HG03045 (cell line): ENCODE measurements around the gene SLC30A7.
"Not testable (repeated sequence)": the region's sequence is repeated elsewhere in the genome, so short reads cannot be mapped to it uniquely, and the experiment has no call there.

Experiments
- ATAC-seq: cut with Tn5 transposase; IDR thresholded peaks from one replicate; pipeline ENCODE4 v1.9.1; 2021; ENCODE audit warnings: mild to moderate bottlenecking, moderate library complexity; ENCODE audit not compliant: unreplicated experiment

Gene SLC30A7

GRCh38 chr1:100889869-100890482 is 5.9 kb upstream of the SLC30A7 start:
- not testable (repeated sequence) for ATAC-seq

- ATAC-seq, result no peak
Observed at GRCh38 chr1:100891380-100891779, 4.5 kb upstream of the SLC30A7 start.

GRCh38 chr1:100892554-100892953 is 3.3 kb upstream of the SLC30A7 start:
- ATAC-seq, result no peak

- no peak for ATAC-seq
Observed at GRCh38 chr1:100893718-100894117, 2.2 kb upstream of the SLC30A7 start.

GRCh38 chr1:100894603-100895539 is 1.0 kb upstream of the SLC30A7 start, which contains the start of gene EXTL2:
EXTL2 (minus strand) TSS chr1:100894842; CDS start chr1:100888757, 6,085 bp downstream.
- peak; percentile 49 for ATAC-seq

- peak; percentile 40 for ATAC-seq
Observed at GRCh38 chr1:100896481-100896982, 642 bp downstream of the SLC30A7 start.

GRCh38 chr1:100902365-100902764 is 6.5 kb downstream of the SLC30A7 start:
- ATAC-seq, result no peak

GRCh38 chr1:100903777-100904176 is 7.9 kb downstream of the SLC30A7 start:
- no peak for ATAC-seq

GRCh38 chr1:100904528-100904927 is 8.6 kb downstream of the SLC30A7 start:
- ATAC-seq, result no peak

- no peak for ATAC-seq
Observed at GRCh38 chr1:100905181-100905580, 9.3 kb downstream of the SLC30A7 start.

GRCh38 chr1:100907887-100908286 is 12.0 kb downstream of the SLC30A7 start:
- ATAC-seq, result no peak

GRCh38 chr1:100909018-100909417 is 13.1 kb downstream of the SLC30A7 start:
- no peak for ATAC-seq

GRCh38 chr1:100912019-100912418 is 16.1 kb downstream of the SLC30A7 start:
- ATAC-seq, result no peak

GRCh38 chr1:100921110-100921706 is 25.3 kb downstream of the SLC30A7 start:
- no peak for ATAC-seq

GRCh38 chr1:100924212-100924611 is 28.3 kb downstream of the SLC30A7 start:
- ATAC-seq, result no peak

GRCh38 chr1:100924991-100925390 is 29.1 kb downstream of the SLC30A7 start:
- ATAC-seq, result no peak

- no peak for ATAC-seq
Observed at GRCh38 chr1:100926240-100926639, 30.4 kb downstream of the SLC30A7 start.

GRCh38 chr1:100927276-100927675 is 31.4 kb downstream of the SLC30A7 start:
- no peak for ATAC-seq

GRCh38 chr1:100928128-100928527 is 32.2 kb downstream of the SLC30A7 start:
- ATAC-seq, result no peak

- no peak for ATAC-seq
Observed at GRCh38 chr1:100930494-100930893, 34.6 kb downstream of the SLC30A7 start.

- ATAC-seq, result no peak
Observed at GRCh38 chr1:100931716-100932115, 35.8 kb downstream of the SLC30A7 start.
